Activated T-helper 1 cell treated with Interleukin-2 at 50 U/mL for 16 hours (primary cell): Measurements from ENCODE around the gene INO80D.
"Not testable (repeated sequence)": the region's sequence is repeated elsewhere in the genome, so short reads cannot be mapped to it uniquely, and the experiment has no call there.

Source experiments
- DNase-seq: peaks from one replicate; pipeline ENCODE4 v3.0.0-alpha.2; 2020; ENCODE audit warnings: low read depth

Gene INO80D

GRCh38 chr2:205976934-205977659 lies 108.9 kb downstream of the INO80D start:
- DNase-seq: not testable (repeated sequence)

GRCh38 chr2:205976120-205976814 lies 109.7 kb downstream of the INO80D start:
- DNase-seq: no peak

DNA sequence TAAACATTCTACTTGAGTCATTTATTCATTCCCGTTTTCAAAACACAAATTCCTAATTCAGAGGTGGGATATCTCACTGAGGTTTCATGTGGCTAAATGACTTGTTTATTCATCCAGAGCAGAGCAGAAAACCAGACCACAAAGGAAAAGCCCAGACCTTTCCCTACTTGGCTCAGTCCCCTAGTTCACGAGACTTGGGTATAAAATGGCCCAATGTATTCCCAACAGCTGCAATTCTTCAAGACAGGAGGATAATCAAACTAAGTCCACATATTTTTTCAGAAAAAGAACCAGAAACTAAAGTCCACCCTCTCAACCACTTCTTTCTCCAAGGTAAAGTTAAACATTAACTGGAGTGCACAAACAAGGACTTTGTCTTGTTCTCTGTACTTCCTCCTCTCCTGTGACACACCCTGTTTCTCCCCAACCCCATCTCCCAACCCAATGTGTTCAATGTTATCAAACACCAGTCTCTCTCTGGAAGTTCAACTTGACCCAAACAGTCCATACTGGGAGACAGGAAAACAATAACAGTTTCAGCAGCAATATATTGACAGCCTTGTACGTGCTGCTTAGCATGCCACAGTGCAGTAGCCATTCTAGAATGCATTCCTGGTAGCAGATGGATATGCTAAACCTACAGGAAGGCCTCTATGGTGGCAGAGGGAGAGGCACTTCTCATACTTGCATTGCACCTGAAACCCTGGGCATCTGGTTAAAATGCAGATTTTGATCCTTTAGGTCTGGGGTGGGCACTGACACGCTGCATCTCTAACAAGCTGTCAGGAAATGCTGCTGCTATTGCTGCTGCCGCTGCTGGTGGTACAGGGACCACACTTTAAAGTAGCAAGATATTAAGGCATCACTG lies 110.7 kb downstream of the INO80D start:
- no peak for DNase-seq

GRCh38 chr2:205972113-205972512 lies 113.9 kb downstream of the INO80D start:
- DNase-seq: no peak

GRCh38 chr2:205970348-205970747 lies 115.6 kb downstream of the INO80D start:
- no peak for DNase-seq

GRCh38 chr2:205969584-205969983 lies 116.4 kb downstream of the INO80D start:
- no peak for DNase-seq

GRCh38 chr2:205967391-205968075 lies 118.4 kb downstream of the INO80D start:
- DNase-seq: no peak

DNA sequence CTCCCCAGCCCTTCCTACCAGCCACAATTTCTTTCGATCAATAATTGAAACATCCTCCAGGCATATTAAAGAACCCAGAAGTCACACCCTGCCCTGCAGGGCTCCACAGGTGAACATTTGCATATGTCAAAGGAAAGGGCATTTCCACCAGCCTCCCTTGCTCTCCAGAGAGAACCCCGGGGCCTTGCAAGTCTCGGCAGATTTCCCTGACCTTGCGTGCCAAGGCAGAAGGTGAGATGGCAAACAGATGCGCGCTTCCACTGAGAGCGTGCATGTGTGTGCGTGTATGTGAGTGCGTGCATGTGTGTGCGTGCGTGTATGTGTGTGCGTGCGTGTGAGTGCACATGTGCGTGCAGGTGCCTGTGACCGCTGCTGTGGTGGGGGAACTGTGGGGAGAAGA lies 120.3 kb downstream of the INO80D start:
- DNase-seq: no peak

DNA sequence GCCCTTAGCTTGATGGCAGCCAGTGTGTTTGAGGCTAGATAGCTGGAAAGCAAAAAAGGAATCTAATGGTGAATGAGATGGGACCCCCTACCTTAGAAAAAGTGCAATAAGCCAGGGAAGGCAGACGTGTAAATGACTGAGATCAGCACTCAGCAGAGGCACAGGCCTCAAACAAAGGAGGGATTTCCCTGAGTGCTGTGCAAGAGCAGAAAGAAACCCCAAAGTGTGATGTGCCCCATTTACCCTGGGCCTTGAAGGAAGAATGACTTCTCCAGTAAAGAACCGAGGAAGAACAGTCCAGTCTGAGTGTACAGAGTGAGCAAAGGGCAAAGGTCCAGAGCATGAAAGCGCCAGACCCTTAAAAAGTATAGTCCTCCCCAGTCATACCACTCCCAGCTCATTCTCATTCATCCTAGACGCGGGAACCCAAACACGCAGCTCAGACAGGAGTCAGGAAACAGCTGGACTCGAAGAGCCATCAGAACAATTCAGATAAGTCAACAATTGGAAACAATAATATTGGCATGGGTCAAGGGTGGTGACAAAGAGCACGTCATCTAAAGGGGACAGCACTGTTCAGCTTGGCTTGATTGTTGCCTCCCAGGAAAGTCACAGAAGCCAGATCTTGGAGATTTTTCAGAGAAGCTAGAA lies 121.7 kb downstream of the INO80D start:
- DNase-seq: no peak

DNA sequence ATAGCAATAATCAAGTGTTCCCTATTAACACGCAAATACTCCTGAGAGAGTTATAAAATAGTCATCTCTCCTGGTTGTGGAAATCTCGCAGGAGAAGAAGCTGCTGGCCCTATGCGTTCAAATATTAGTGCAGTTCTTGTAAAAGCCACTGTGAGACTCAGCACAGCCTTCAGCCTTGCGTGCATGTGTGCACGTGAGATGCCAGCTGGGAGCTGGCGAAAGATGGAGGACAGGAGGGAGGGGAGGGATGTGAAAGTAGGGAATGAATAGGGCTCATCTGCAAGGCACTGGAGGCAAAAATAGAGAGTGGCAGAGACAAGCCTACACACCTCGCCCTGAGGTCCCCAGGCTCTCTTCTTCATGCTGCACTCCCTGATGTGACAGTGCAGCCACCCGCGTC lies 126.5 kb downstream of the INO80D start:
- no peak for DNase-seq

GRCh38 chr2:205957452-205958154 lies 128.4 kb downstream of the INO80D start:
- DNase-seq: no peak

- no peak for DNase-seq
Measured at GRCh38 chr2:205954707-205955106, 131.3 kb downstream of the INO80D start.

- no peak for DNase-seq
Measured at GRCh38 chr2:205952282-205952681, 133.7 kb downstream of the INO80D start.

GRCh38 chr2:205948883-205949282 lies 137.1 kb downstream of the INO80D start:
- no peak for DNase-seq

DNA sequence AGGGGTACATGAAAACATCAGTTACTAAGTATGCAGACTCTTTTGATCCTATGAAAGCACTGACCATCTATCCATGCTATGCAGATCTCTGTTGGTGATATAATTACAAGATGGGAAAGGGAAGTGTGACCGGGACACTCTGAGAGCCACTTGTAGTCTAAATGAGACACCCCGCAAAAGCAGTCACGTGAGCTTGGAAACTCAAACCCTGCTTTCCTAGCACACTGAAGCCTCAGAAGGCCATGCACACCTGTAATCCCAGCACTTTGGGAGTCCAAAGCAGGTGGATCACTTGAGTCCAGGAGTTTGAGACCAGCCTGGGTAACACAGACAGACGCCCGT lies 137.5 kb downstream of the INO80D start:
- DNase-seq: no peak

- peak; percentile 5 for DNase-seq
Measured at GRCh38 chr2:205947621-205948495, 138.1 kb downstream of the INO80D start.

GRCh38 chr2:205946226-205946625 lies 139.7 kb downstream of the INO80D start:
- DNase-seq: no peak
